SK-MEL-5 (cell line): ENCODE measurements around the gene VNN1. TPM values are rescaled to one million over a fixed set of nuclear protein-coding genes. Genes with fewer than 3 reads are reported as not detected.
"Not testable (repeated sequence)": the region's sequence is repeated elsewhere in the genome, so short reads cannot be mapped to it uniquely, and the experiment has no call there.

Experiments
- DNase-seq: peaks from one replicate; pipeline ENCODE4 v3.0.0-alpha.2; 2016; ENCODE audit warnings: low read depth, low spot score
- in situ Hi-C: cut with HindIII; loops from 2 replicates; pipeline ENCODE4 v1.10.0; 2016; ENCODE audit warnings: low sequenced_read_pairs, high pct_unique_total_duplicates, low pct_unique_long_range_greater_than_20kb
- total RNA-seq: library from RNA; depleted of rRNA; stranded (reverse); fragments of >200 nt; shearing (Covaris generic); gene quantifications from 2 replicates; pipeline ENCODE4 v1.2.3, GENCODE V29; 2014; rRNA removed

The VNN1 gene
- total RNA-seq, 1 experiment from 2014 or later, result not detected

GRCh38 chr6:132643547-132643946 lies 70.3 kb downstream of the VNN1 start:
- in situ Hi-C loops, result no loop called here

GRCh38 chr6:132637135-132637534 lies 76.7 kb downstream of the VNN1 start:
- in situ Hi-C loops, DNase-seq: not testable (repeated sequence)

More at GRCh38 chr6:132643547-132643946, 70.3 kb downstream of the VNN1 start:
- no peak for DNase-seq

- in situ Hi-C loops, DNase-seq: not testable (repeated sequence)
Observed at GRCh38 chr6:132635906-132636305, 77.9 kb downstream of the VNN1 start.

DNA sequence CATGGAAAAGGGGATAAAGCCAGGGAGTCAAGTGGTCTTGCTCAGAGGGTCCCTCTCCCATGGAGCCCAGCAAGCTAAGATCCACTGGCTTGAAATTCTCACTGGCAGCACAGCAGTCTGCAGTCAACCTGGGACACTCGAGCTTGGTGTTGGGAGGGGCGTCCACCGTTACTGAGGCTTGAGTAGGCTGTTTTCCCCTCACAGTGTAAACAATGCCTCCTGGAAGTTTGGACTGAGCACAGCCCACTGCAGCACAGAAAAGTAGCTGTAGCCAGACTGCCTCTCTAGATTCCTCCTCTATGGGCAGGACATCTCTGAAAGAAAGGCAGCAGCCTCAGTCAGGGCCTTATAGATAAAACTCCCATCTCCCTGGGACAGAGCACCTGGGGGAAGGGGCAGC lies 78.6 kb downstream of the VNN1 start:
- in situ Hi-C loops, DNase-seq: not testable (repeated sequence)

- no peak for DNase-seq
- in situ Hi-C loops, result no loop called here
Observed at GRCh38 chr6:132634796-132635195, 79.1 kb downstream of the VNN1 start.

- in situ Hi-C loops, result no loop called here
- no peak for DNase-seq
Observed at GRCh38 chr6:132633362-132633761, 80.5 kb downstream of the VNN1 start.

Other genes starting within 250 kb of the VNN1 start
- 87.6 and 107 TPM in 2 replicates for gene STX7, start 200.9 kb downstream of the VNN1 start, total RNA-seq
- not detected in 2 replicates for gene TAAR9, start 175.8 kb downstream of the VNN1 start, total RNA-seq
- not detected in 2 replicates for gene TAAR8, start 161.4 kb downstream of the VNN1 start, total RNA-seq
- not detected in 2 replicates for gene TAAR6, start 143.7 kb downstream of the VNN1 start, total RNA-seq
- gene TAAR5, start 124.3 kb downstream of the VNN1 start, total RNA-seq, result not detected in 2 replicates
- not detected in 2 replicates for gene TAAR2, start 89.8 kb downstream of the VNN1 start, total RNA-seq
- not detected in 2 replicates for gene TAAR1, start 54.9 kb downstream of the VNN1 start, total RNA-seq
- 0.08 and 0.34 TPM in 2 replicates for gene VNN2, start 43.8 kb upstream of the VNN1 start, total RNA-seq
- gene SLC18B1, start 84.6 kb upstream of the VNN1 start, total RNA-seq, result 47.2 and 54.8 TPM in 2 replicates
- gene RPS12, start 100.5 kb upstream of the VNN1 start, total RNA-seq, result 2,464 and 2,714 TPM in 2 replicates